LNCaP clone FGC (cell line): ENCODE results near the gene DNAJB8.

Experiments
- DNase-seq: peaks from one replicate; pipeline ENCODE4 v3.0.0-alpha.2; 2011; ENCODE audit warnings: low read depth
- H3K4me3 ChIP-seq: 2 replicates; pipeline ENCODE4 v1.5.1; 2011; ENCODE audit warnings: mild to moderate bottlenecking, low read depth, low read length, control low read depth
- CTCF ChIP-seq: IDR thresholded peaks from 2 replicates; pipeline ENCODE4 v1.5.1; 2012; ENCODE audit warnings: mild to moderate bottlenecking; ENCODE audit not compliant: control insufficient read depth, insufficient read depth; ENCODE audit errors: extremely low read depth

The DNAJB8 gene

GRCh38 chr3:128423525-128424147 is 43.1 kb downstream of the DNAJB8 start:
- no peak overlapping the region for H3K4me3 ChIP-seq
- no peak for TF ChIP-seq CTCF
- no peak for DNase-seq

- TF ChIP-seq CTCF, result no peak
- no peak for DNase-seq
- H3K4me3 ChIP-seq, result no peak overlapping the region
Observed at GRCh38 chr3:128422762-128423524, 43.7 kb downstream of the DNAJB8 start.

GRCh38 chr3:128421966-128422365 is 44.7 kb downstream of the DNAJB8 start:
- H3K4me3 ChIP-seq, result no peak overlapping the region
- DNase-seq, result no peak
- TF ChIP-seq CTCF, result no peak

GRCh38 chr3:128421439-128421836 is 45.3 kb downstream of the DNAJB8 start:
- DNase-seq, result no peak
- no peak for TF ChIP-seq CTCF
- H3K4me3 ChIP-seq, result no peak overlapping the region

GRCh38 chr3:128420720-128421438 is 45.8 kb downstream of the DNAJB8 start:
- no peak overlapping the region for H3K4me3 ChIP-seq
- no peak for DNase-seq
- no peak for TF ChIP-seq CTCF

GRCh38 chr3:128420289-128420688 is 46.4 kb downstream of the DNAJB8 start:
- TF ChIP-seq CTCF, result no peak
- DNase-seq, result no peak
- no peak overlapping the region for H3K4me3 ChIP-seq
